SW 1271 (cell line): Measurements from ENCODE around the gene PEX5L.
A peak's percentile ranks its signal among the peaks of the same experiment; 100 is the strongest.

Experiments
- DNase-seq, 2 experiments: peaks; one replicate each; lab custom pipeline; 2025; lab: John Stamatoyannopoulos, UW

The PEX5L gene

GRCh38 chr3:179771797-179772196 lies 264.9 kb downstream of the PEX5L start:
- DNase-seq: no peak

- DNase-seq: no peak
Measured at GRCh38 chr3:179769411-179770247, 267.1 kb downstream of the PEX5L start.

GRCh38 chr3:179768080-179768479 lies 268.7 kb downstream of the PEX5L start:
- peak in 1 of 2 experiments; percentile 12 for DNase-seq

- DNase-seq: no peak
Measured at GRCh38 chr3:179766416-179767133, 270.2 kb downstream of the PEX5L start.

- no peak for DNase-seq
Measured at GRCh38 chr3:179765396-179765795, 271.3 kb downstream of the PEX5L start.

GRCh38 chr3:179760944-179761343 lies 275.8 kb downstream of the PEX5L start:
- peak in 1 of 2 experiments; percentile 28 for DNase-seq

- DNase-seq: peak in 1 of 2 experiments; percentile 40
Measured at GRCh38 chr3:179750720-179751328, 285.9 kb downstream of the PEX5L start.

- DNase-seq: no peak
Measured at GRCh38 chr3:179745716-179746115, 291.0 kb downstream of the PEX5L start.

- no peak for DNase-seq
Measured at GRCh38 chr3:179745079-179745478, 291.7 kb downstream of the PEX5L start.
